Activated CD4-positive, alpha-beta memory T cell treated with anti-CD3 and anti-CD28 coated beads for 36 hours (primary cell): ENCODE measurements around the gene HEYL. TPM values are rescaled to one million over a fixed set of nuclear protein-coding genes. Genes with fewer than 3 reads are reported as not detected.

Experiments
- CTCF ChIA-PET: fragments of 350-600 bp; sonication (Branson Sonifier 250); formaldehyde crosslinking; loops from one replicate; lab custom pipeline; 2021; ENCODE audit warnings: antibody characterized with exemption, inconsistent platforms; lab: Charles Lee
- POLR2A ChIA-PET: fragments of 350-600 bp; sonication (Branson Sonifier 250); formaldehyde crosslinking; loops from one replicate; lab custom pipeline; 2021; ENCODE audit warnings: antibody characterized with exemption; lab: Charles Lee
- DNase-seq: peaks from one replicate; pipeline ENCODE4 v3.0.0-alpha.2; 2020
- H3K27ac Mint-ChIP-seq: one replicate; pipeline ENCODE4 v1.8.0; 2021; ENCODE audit warnings: mixed read lengths
- H3K27me3 Mint-ChIP-seq: one replicate; pipeline ENCODE4 v1.8.0; 2021; ENCODE audit warnings: mixed read lengths
- H3K36me3 Mint-ChIP-seq: one replicate; pipeline ENCODE4 v1.8.0; 2021; ENCODE audit warnings: mixed read lengths
- H3K4me1 Mint-ChIP-seq: one replicate; pipeline ENCODE4 v1.8.0; 2021; ENCODE audit warnings: low read depth, mixed read lengths
- H3K4me3 Mint-ChIP-seq: one replicate; pipeline ENCODE4 v1.8.0; 2021; ENCODE audit warnings: mild to moderate bottlenecking, mixed read lengths
- H3K9me3 Mint-ChIP-seq: one replicate; pipeline ENCODE4 v1.8.0; 2021; ENCODE audit warnings: mixed read lengths
- intact Hi-C: fragments of 100-400 bp; cut with micrococcal nuclease; formaldehyde crosslinking; loops from one replicate; pipeline ENCODE4 v1.15.1; 2023
- total RNA-seq, 2 experiments: library from RNA; stranded (reverse); gene quantifications; one replicate each; pipeline ENCODE4 v1.2.3, GENCODE V29; 2021

Gene HEYL
- total RNA-seq, 2 experiments from 2014 or later, result 0.19 TPM

DNA sequence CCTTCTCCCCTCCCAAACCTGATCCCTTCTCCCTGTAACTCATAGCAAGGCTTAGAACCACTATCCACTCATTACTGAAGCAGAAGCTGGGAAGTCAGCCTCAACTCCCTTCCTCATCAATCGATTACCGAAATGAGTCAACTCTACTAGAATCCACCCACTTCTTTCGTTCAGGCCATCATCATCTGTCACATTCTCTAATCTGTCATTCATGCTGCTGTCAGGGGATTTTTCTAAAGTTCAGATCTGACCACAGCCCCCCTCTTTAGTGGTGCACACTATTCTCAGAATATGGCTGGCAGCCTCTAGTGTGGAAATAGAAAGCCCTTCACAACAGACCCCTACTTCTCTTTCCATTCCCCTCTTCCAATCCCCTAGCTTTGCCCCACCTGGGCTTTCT lies 27.3 kb upstream of the HEYL start:
- no peak overlapping the region for H3K4me3 Mint-ChIP-seq
- CTCF ChIA-PET, result interaction anchor here (0.6 to 11.7 kb wide), 8 partner anchors 7 to 1133 kb away, joined by 3 to 158 read pairs (median 4); no protein-coding TSS in a partner anchor
- no peaks in the 10 kb centered on the region for H3K9me3 Mint-ChIP-seq
- intact Hi-C loops, result loop anchor here (2.0 to 10.0 kb wide), 4 partner anchors 24 to 472 kb away; partner anchors contain the start of gene HPCAL4
- POLR2A ChIA-PET, result interaction anchor here (0.7 to 1.5 kb wide), 3 partner anchors 9 to 25 kb away, joined by 3 to 4 read pairs (median 3); partner anchors contain the start of gene HPCAL4
- H3K27me3 Mint-ChIP-seq, result peaks cover 27% of the 10 kb centered on the region
- peaks cover 20% of the 10 kb centered on the region for H3K4me1 Mint-ChIP-seq
- H3K27ac Mint-ChIP-seq, result peak overlapping the region; percentile 47
- H3K36me3 Mint-ChIP-seq, result no peaks in the 10 kb centered on the region
- DNase-seq, result peak; percentile 71

DNA sequence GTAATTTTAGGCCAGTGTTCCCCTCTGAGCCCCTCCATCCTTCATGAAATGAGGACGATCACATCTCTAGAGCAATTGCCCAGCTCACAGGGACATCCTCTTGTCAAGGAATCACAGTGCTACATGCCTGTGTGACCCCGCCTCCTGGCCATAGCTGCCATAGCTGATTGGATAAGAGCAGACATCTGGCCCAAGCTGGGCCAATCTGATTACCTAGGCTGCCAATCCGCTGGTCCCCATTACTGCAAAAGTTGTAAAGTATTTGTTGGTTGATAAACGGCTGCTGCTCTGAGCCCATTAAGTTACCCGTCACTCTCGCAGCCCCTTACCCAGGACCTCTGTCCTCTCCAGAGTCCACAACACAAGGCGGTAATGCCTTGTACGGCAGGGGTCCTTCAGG lies 24.1 kb upstream of the HEYL start:
- intact Hi-C loops, result loop anchor here (10.0 kb wide), 1 partner anchor 469 kb away; no protein-coding TSS in a partner anchor
- H3K4me3 Mint-ChIP-seq, result no peak overlapping the region
- H3K36me3 Mint-ChIP-seq, result no peaks in the 10 kb centered on the region
- peaks cover 20% of the 10 kb centered on the region for H3K4me1 Mint-ChIP-seq
- H3K27me3 Mint-ChIP-seq, result peaks cover 6% of the 10 kb centered on the region
- no peaks in the 10 kb centered on the region for H3K9me3 Mint-ChIP-seq
- H3K27ac Mint-ChIP-seq, result no peak overlapping the region
- ChIA-PET POLR2A (no interaction called here), CTCF (no interaction called here)
- DNase-seq, result no peak

DNA sequence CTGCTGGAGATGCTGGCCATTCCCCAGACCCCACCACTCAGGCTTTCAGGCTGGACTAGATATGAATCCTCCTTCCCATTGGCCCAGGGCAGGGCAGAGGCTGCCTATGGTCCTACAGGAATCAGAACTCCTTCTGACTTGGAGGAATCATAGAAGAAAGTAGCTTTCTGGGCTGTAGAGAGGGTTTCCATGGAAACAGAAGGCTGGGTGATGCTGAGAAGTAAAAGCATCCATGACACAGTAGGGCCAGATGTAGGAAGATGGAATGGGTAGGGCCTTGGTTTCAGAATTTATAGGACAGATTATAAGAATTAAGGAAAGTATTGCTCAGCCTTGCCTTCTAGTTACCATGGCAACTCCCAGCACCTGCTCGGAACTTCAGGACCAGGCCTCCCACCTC lies 23.4 kb upstream of the HEYL start:
- Mint-ChIP-seq H3K4me3 (no peak overlapping the region), H3K4me1 (peaks cover 21% of the 10 kb centered on the region), H3K9me3 (no peaks in the 10 kb centered on the region), H3K36me3 (no peaks in the 10 kb centered on the region), H3K27ac (no peak overlapping the region), H3K27me3 (peaks cover 2% of the 10 kb centered on the region)
- ChIA-PET CTCF (interaction anchor here (0.6 to 0.9 kb wide), 2 partner anchors 54 to 56 kb away, joined by 3 to 4 read pairs; no protein-coding TSS in a partner anchor), POLR2A (no interaction called here)
- intact Hi-C loops, result loop anchor here (10.0 kb wide), 1 partner anchor 468 kb away; no protein-coding TSS in a partner anchor
- DNase-seq, result no peak

DNA sequence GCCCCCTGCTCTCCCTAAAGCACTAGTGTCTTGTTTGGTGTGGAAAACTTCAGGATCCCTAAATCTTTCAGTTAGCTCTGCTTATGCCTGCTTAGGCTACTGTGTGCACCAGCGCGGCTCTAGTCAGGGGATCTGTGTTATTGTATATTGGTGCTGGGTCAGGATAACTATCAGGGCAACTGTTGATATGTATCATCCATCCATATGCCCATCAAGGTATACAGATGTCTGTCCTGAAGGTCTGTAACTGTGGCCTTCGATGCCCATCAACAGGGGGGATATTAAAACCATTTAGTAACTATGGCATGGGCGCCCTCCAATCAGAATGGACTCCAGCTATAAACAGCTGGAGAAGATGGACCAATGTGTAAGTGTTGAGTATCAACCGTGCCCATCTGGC lies 20.1 kb upstream of the HEYL start:
- ChIA-PET CTCF (interaction anchor here (0.9 to 9.8 kb wide), 10 partner anchors 11 to 84 kb away, joined by 3 to 383 read pairs (median 29); partner anchors contain the start of genes HEYL, HPCAL4, NT5C1A and PABPC4), POLR2A (no interaction called here)
- Mint-ChIP-seq H3K27ac (no peak overlapping the region), H3K4me3 (no peak overlapping the region), H3K9me3 (no peaks in the 10 kb centered on the region), H3K4me1 (peaks cover 9% of the 10 kb centered on the region), H3K36me3 (no peaks in the 10 kb centered on the region), H3K27me3 (peaks cover under 1% of the 10 kb centered on the region)
- intact Hi-C loops, result no loop called here
- DNase-seq, result no peak

DNA sequence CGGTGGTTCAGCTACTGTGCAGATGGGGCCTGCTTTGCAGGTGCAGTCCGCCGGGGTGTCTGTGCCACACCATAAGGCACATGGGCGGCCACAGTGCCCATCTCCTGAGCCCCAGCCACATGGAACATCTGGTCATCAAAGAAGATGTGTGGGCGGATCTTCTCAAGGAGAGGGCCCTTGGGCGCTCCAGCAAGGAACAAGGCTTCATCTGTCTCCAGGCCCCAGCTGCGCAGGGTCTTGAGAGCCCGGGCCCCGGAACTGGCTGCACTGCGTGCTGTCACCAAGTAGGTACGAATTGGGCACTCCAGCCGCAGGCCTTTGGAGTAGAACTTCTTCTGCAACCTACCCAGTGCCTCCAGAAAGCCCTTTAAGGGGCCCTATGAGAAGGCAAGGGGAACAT lies 19.7 kb upstream of the HEYL start:
- Mint-ChIP-seq H3K27ac (no peak overlapping the region), H3K36me3 (no peaks in the 10 kb centered on the region), H3K4me3 (no peak overlapping the region), H3K27me3 (peaks cover 5% of the 10 kb centered on the region), H3K9me3 (no peaks in the 10 kb centered on the region), H3K4me1 (peaks cover 9% of the 10 kb centered on the region)
- POLR2A ChIA-PET, result no interaction called here
- DNase-seq, result no peak
- CTCF ChIA-PET, result interaction anchor here (0.7 to 9.8 kb wide), 22 partner anchors 11 to 561 kb away, joined by 3 to 383 read pairs (median 14); partner anchors contain the start of genes HEYL, HPCAL4, NT5C1A and PABPC4
- intact Hi-C loops, result no loop called here

DNA sequence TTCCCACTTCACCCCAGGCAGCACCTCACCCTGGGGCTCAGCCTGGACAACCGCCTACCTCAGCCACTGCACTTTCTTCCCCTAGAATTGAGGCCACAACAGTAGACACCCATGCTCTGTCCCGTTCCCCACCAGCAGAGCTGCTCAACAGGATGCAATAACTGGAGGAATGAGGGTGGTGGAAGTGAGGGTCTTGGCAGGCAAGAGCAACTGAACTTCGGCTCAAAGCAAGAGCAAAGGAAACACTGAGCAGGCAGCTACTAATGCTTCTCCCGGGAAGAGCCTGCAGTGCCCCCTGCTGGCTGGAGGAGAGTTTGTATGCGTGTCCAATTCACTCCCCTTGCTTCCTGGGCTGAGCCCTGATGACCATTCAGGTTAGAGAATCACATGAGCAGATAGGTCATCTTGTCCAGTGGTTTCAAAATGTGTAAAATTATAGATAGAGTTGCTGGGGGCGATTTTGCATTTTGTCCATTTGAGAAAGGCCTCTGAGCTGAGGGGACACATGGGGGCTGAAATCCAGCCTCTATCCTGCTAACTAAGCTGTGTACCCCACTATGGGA lies 18.6 kb upstream of the HEYL start:
- ChIA-PET CTCF (interaction anchor here (0.6 to 9.8 kb wide), 43 partner anchors 10 to 560 kb away, joined by 3 to 383 read pairs (median 5); partner anchors contain the start of genes HEYL, HPCAL4, NT5C1A and PABPC4), POLR2A (interaction anchor here (1.2 kb wide), 1 partner anchor 9 kb away, joined by 4 read pairs; no protein-coding TSS in a partner anchor)
- no peak overlapping the region for H3K27ac Mint-ChIP-seq
- peaks cover 16% of the 10 kb centered on the region for H3K4me1 Mint-ChIP-seq
- no peaks in the 10 kb centered on the region for H3K36me3 Mint-ChIP-seq
- H3K9me3 Mint-ChIP-seq, result no peaks in the 10 kb centered on the region
- intact Hi-C loops, result loop anchor here (1.0 kb wide), 1 partner anchor 52 kb away; no protein-coding TSS in a partner anchor
- peak; percentile 82 for DNase-seq
- peaks cover 12% of the 10 kb centered on the region for H3K27me3 Mint-ChIP-seq
- H3K4me3 Mint-ChIP-seq, result no peak overlapping the region

DNA sequence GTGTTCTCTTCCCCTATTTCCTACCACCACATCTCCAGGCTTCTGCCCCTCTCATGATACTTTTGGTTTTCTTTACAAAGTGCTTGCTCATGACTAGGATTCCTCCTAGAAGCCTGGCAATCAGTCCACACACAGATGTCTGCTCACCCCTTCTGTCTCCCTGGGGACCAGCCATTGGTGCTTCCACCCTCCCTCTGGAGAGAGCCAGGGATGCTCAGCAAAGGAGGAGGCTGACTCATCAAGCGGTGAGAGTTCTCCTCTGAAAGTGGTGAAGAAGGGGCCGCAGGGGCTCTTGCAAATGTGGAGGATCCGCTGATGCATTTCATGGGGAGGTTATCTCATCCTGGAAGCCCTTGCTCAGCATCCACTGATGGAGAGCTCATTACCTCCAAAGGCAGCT lies 18.0 kb upstream of the HEYL start:
- ChIA-PET CTCF (interaction anchor here (0.6 to 9.8 kb wide), 35 partner anchors 9 to 559 kb away, joined by 3 to 383 read pairs (median 7); partner anchors contain the start of genes HEYL, HPCAL4, NT5C1A and PABPC4), POLR2A (interaction anchor here (1.2 kb wide), 1 partner anchor 9 kb away, joined by 4 read pairs; no protein-coding TSS in a partner anchor)
- Mint-ChIP-seq H3K4me1 (peaks cover 16% of the 10 kb centered on the region), H3K36me3 (no peaks in the 10 kb centered on the region), H3K9me3 (no peaks in the 10 kb centered on the region), H3K27me3 (peaks cover 12% of the 10 kb centered on the region), H3K4me3 (no peak overlapping the region), H3K27ac (no peak overlapping the region)
- DNase-seq, result no peak
- intact Hi-C loops, result no loop called here

DNA sequence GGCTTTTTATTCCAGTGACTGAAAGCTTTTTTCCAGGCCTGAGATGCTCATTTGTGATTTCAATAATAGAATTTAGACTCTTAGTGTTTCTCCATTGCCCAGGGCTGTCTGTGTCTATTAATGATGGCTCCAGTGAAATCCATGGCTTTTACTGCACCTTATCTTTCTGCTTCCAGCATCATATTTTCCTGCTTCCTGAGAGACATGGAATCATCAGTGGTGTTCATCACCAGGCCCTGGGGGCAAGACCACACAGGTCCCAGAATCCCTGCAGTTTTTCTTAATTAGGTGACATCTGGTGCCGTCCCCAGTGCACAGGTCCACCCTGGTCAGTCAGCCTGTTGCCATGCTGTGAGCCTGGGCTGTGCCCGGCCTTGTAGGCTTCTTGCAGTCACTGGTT lies 16.9 kb upstream of the HEYL start:
- H3K9me3 Mint-ChIP-seq, result no peaks in the 10 kb centered on the region
- ChIA-PET POLR2A (no interaction called here), CTCF (interaction anchor here (3.4 to 9.8 kb wide), 5 partner anchors 26 to 81 kb away, joined by 15 to 383 read pairs (median 33); partner anchors contain the start of genes HPCAL4 and PABPC4)
- peaks cover 12% of the 10 kb centered on the region for H3K27me3 Mint-ChIP-seq
- intact Hi-C loops, result no loop called here
- no peak for DNase-seq
- H3K36me3 Mint-ChIP-seq, result no peaks in the 10 kb centered on the region
- no peak overlapping the region for H3K4me3 Mint-ChIP-seq
- peaks cover 16% of the 10 kb centered on the region for H3K4me1 Mint-ChIP-seq
- no peak overlapping the region for H3K27ac Mint-ChIP-seq

DNA sequence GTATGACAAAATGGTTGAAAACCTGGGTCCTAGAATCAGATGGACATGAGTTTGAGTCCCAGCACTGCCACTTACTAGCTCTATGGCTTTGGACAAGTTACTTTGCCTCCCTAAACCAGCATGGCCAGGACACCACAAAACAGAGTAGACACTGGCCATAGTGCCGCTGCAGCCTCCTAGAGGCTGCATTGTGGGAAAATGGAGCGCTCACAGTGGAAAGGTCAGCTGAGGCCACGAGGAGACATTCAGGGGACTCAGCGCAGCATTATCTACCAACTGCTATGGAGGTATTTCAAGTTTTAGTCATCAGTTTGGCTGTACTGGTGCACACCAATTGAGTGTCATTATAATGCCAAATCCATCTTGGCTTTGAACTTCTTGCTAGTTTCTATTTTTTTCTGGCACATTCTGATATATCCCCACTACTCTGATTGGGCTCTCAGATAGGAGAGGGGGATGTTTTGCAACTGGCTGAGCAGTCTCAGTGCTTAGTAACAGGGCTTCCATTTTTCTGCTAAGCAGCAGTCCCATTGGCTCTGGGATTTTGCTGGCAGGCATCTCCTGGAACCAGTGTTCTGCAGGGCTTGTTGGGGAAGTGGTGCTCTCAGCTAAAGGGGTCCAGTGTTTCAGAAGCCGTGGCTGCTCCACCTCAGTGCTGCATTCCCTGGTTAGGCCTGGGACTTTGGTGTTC lies 16.3 kb upstream of the HEYL start:
- no peak overlapping the region for H3K27ac Mint-ChIP-seq
- no peaks in the 10 kb centered on the region for H3K9me3 Mint-ChIP-seq
- no peaks in the 10 kb centered on the region for H3K36me3 Mint-ChIP-seq
- ChIA-PET CTCF (interaction anchor here (0.7 to 9.8 kb wide), 4 partner anchors 10 to 187 kb away, joined by 3 to 383 read pairs (median 4); no protein-coding TSS in a partner anchor), POLR2A (no interaction called here)
- no peak overlapping the region for H3K4me3 Mint-ChIP-seq
- intact Hi-C loops, result no loop called here
- H3K27me3 Mint-ChIP-seq, result peaks cover 12% of the 10 kb centered on the region
- peaks cover 16% of the 10 kb centered on the region for H3K4me1 Mint-ChIP-seq
- no peak for DNase-seq

DNA sequence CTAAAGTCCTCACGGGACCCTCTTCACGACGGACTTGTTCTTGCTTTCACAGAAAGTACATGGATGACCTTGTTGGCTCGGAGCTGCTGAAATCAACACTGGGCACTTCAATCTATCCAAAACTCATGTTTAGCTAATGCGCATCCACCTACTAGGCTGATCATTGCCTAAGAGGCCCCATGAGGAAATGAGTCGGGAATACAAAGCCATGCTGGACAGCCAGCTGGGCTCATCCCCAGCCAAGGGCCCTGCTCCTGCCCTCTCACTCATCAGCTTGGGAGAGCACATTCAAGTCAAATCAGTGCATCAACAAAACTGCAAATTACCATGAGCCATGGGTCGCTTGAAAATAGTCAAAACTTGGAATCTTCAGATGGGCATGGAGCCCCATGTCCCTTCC lies 14.8 kb upstream of the HEYL start:
- no peaks in the 10 kb centered on the region for H3K9me3 Mint-ChIP-seq
- peaks cover 12% of the 10 kb centered on the region for H3K27me3 Mint-ChIP-seq
- H3K36me3 Mint-ChIP-seq, result no peaks in the 10 kb centered on the region
- POLR2A ChIA-PET, result no interaction called here
- CTCF ChIA-PET, result interaction anchor here (0.6 to 9.8 kb wide), 16 partner anchors 13 to 931 kb away, joined by 3 to 383 read pairs (median 5); partner anchors contain the start of genes HEYL and NT5C1A
- intact Hi-C loops, result loop anchor here (5.0 kb wide), 1 partner anchor 63 kb away; no protein-coding TSS in a partner anchor
- no peak overlapping the region for H3K4me3 Mint-ChIP-seq
- H3K27ac Mint-ChIP-seq, result no peak overlapping the region
- H3K4me1 Mint-ChIP-seq, result peaks cover 16% of the 10 kb centered on the region
- DNase-seq, result no peak

DNA sequence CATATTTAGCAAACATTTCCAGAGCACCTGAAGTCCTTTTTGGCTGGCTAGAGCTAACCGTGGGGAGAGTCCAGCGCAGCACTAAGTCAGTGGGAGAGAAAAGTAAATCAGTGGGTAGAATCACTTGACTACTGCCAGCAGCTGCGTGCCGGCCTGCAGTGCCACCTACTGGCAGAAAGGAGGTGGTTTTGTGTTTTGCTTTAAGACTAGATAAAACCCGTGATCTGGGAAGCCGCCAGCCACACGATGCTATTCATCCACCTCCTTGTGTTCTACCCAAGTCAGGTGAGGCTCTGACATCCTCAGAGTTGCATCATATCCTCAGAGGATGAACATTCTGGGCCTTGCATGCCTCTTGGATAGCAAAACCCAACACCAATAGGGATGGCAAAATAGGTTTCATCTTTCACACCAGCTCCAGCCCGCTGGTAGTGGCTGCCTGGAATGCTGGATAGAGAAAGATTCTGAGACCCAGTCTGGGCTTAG lies 14.1 kb upstream of the HEYL start:
- POLR2A ChIA-PET, result interaction anchor here (0.6 kb wide), 1 partner anchor 77 kb away, joined by 3 read pairs; no protein-coding TSS in a partner anchor
- Mint-ChIP-seq H3K4me3 (no peak overlapping the region), H3K36me3 (no peaks in the 10 kb centered on the region), H3K27ac (no peak overlapping the region), H3K9me3 (no peaks in the 10 kb centered on the region), H3K4me1 (peaks cover 16% of the 10 kb centered on the region), H3K27me3 (peaks cover 12% of the 10 kb centered on the region)
- intact Hi-C loops, result loop anchor here (1.0 to 5.0 kb wide), 2 partner anchors 47 to 64 kb away; no protein-coding TSS in a partner anchor
- DNase-seq, result peak; percentile 88
- CTCF ChIA-PET, result interaction anchor here (0.9 to 9.8 kb wide), 20 partner anchors 11 to 555 kb away, joined by 3 to 383 read pairs (median 5); partner anchors contain the start of genes HEYL and NT5C1A
